Vagina (tissue), 2 donors: Measurements from ENCODE around the gene SCTR. TPM values are rescaled to one million over a fixed set of nuclear protein-coding genes. Genes with fewer than 3 reads are reported as not detected.

Experiments
- DNase-seq, 2 donors: peaks; one replicate each; pipeline ENCODE4 v3.0.0-alpha.2; 2017; ENCODE audit errors: extremely low spot score in 2 of 2
- H3K27ac ChIP-seq: fragments of 200-600 bp; sonication (generic); one replicate; pipeline ENCODE4 v1.5.1; 2019
- H3K27me3 ChIP-seq: fragments of 200-600 bp; sonication (generic); one replicate; pipeline ENCODE4 v1.5.1; 2019
- H3K36me3 ChIP-seq, 2 donors: fragments of 200-600 bp; sonication (generic); one replicate each; pipeline ENCODE4 v1.5.1; 2017 to 2019
- H3K4me1 ChIP-seq: fragments of 200-600 bp; sonication (generic); one replicate; pipeline ENCODE4 v1.5.1; 2019
- H3K4me3 ChIP-seq, 2 donors: fragments of 200-600 bp; sonication (generic); 1 replicate in 1 of 2; 2 replicates in 1 of 2; pipeline ENCODE4 v1.5.1; 2016 to 2019
- H3K9me3 ChIP-seq: fragments of 200-600 bp; sonication (generic); one replicate; pipeline ENCODE4 v1.5.1; 2019
- CTCF ChIP-seq, 3 experiments: fragments of 450-650 bp in 2 of 3; fragments of 200-600 bp in 1 of 3; sonication (generic) in 1 of 3; IDR thresholded peaks; one replicate each; pipeline ENCODE4 v1.5.1; 2017 to 2019; ENCODE audit warnings: antibody characterized with exemption in 3 of 3, mild to moderate bottlenecking in 2 of 3, moderate library complexity in 2 of 3
- POLR2A ChIP-seq, 2 donors: fragments of 450-650 bp; IDR thresholded peaks; one replicate each; pipeline ENCODE4 v1.6.1; 2017; ENCODE audit warnings: antibody characterized with exemption in 2 of 2, mild to moderate bottlenecking in 2 of 2, moderate library complexity in 2 of 2
- POLR2AphosphoS5 ChIP-seq, 2 donors: sonication (generic); formaldehyde crosslinking; IDR thresholded peaks; one replicate each; pipeline ENCODE4 v1.9.0; 2017; ENCODE audit warnings: antibody characterized with exemption in 2 of 2, mild to moderate bottlenecking in 2 of 2, low read depth in 1 of 2; ENCODE audit not compliant: insufficient read depth in 1 of 2
- intact Hi-C: fragments of 100-400 bp; cut with DNase I; formaldehyde crosslinking; loops from one replicate; pipeline ENCODE4 v1.15.1; 2023
- total RNA-seq: library from RNA; depleted of rRNA; stranded (reverse); fragments of >200 nt; gene quantifications from one replicate; pipeline ENCODE4 v1.2.3, GENCODE V29; 2016

Gene SCTR
- total RNA-seq, 1 donor from 2014 or later = not detected

- Histone ChIP-seq H3K36me3 (no peaks in the 10 kb centered on the region), H3K9me3 (no peaks in the 10 kb centered on the region), H3K27me3 (no peaks in the 10 kb centered on the region), H3K27ac (no peak overlapping the region), H3K4me3 (no peak overlapping the region), H3K4me1 (no peaks in the 10 kb centered on the region)
- TF ChIP-seq CTCF (IDR thresholded peaks at IDR 0.05) = no peak
- TF ChIP-seq POLR2AphosphoS5 (IDR thresholded peaks at IDR 0.05; ENCODE audit: insufficient read depth in 1 of 2, low read depth in 1 of 2) = no peak
- TF ChIP-seq POLR2A (IDR thresholded peaks at IDR 0.05) = no peak
- intact Hi-C loops = no loop called here
- DNase-seq = no peak
Observed at GRCh38 chr2:119417908-119418307, 106.4 kb downstream of the SCTR start.

- intact Hi-C loops = no loop called here
- no peak for TF ChIP-seq CTCF (IDR thresholded peaks at IDR 0.05)
- no peak for TF ChIP-seq POLR2A (IDR thresholded peaks at IDR 0.05)
- no peak for TF ChIP-seq POLR2AphosphoS5 (IDR thresholded peaks at IDR 0.05; ENCODE audit: insufficient read depth in 1 of 2, low read depth in 1 of 2)
Observed at GRCh38 chr2:119416299-119416923, 107.9 kb downstream of the SCTR start.

GRCh38 chr2:119415630-119416029, 108.7 kb downstream of the SCTR start:
- Histone ChIP-seq H3K36me3 (no peaks in the 10 kb centered on the region), H3K27ac (no peak overlapping the region), H3K4me1 (no peaks in the 10 kb centered on the region), H3K9me3 (no peaks in the 10 kb centered on the region), H3K4me3 (no peak overlapping the region), H3K27me3 (no peaks in the 10 kb centered on the region)
- no peak for DNase-seq
- TF ChIP-seq POLR2A (IDR thresholded peaks at IDR 0.05) (no peak), CTCF (IDR thresholded peaks at IDR 0.05) (no peak), POLR2AphosphoS5 (IDR thresholded peaks at IDR 0.05; ENCODE audit: insufficient read depth in 1 of 2, low read depth in 1 of 2) (no peak)
- intact Hi-C loops = no loop called here

More at GRCh38 chr2:119416299-119416923, 107.9 kb downstream of the SCTR start:
- H3K36me3 ChIP-seq = no peaks in the 10 kb centered on the region
- no peaks in the 10 kb centered on the region for H3K4me1 ChIP-seq
- no peaks in the 10 kb centered on the region for H3K9me3 ChIP-seq
- no peak for DNase-seq
- no peaks in the 10 kb centered on the region for H3K27me3 ChIP-seq
- no peak overlapping the region for H3K4me3 ChIP-seq
- no peak overlapping the region for H3K27ac ChIP-seq

GRCh38 chr2:119414894-119415293, 109.4 kb downstream of the SCTR start:
- DNase-seq = no peak
- H3K4me1 ChIP-seq = no peaks in the 10 kb centered on the region
- intact Hi-C loops = no loop called here
- no peaks in the 10 kb centered on the region for H3K36me3 ChIP-seq
- no peaks in the 10 kb centered on the region for H3K27me3 ChIP-seq
- no peaks in the 10 kb centered on the region for H3K9me3 ChIP-seq
- no peak for TF ChIP-seq POLR2AphosphoS5 (IDR thresholded peaks at IDR 0.05; ENCODE audit: insufficient read depth in 1 of 2, low read depth in 1 of 2)
- TF ChIP-seq CTCF (IDR thresholded peaks at IDR 0.05) = no peak
- no peak for TF ChIP-seq POLR2A (IDR thresholded peaks at IDR 0.05)
- no peak overlapping the region for H3K27ac ChIP-seq
- H3K4me3 ChIP-seq = no peak overlapping the region

- Histone ChIP-seq H3K9me3 (no peaks in the 10 kb centered on the region), H3K27me3 (no peaks in the 10 kb centered on the region), H3K36me3 (no peaks in the 10 kb centered on the region), H3K4me3 (no peak overlapping the region), H3K27ac (no peak overlapping the region), H3K4me1 (peaks cover 7% of the 10 kb centered on the region)
- TF ChIP-seq POLR2AphosphoS5 (IDR thresholded peaks at IDR 0.05; ENCODE audit: insufficient read depth in 1 of 2, low read depth in 1 of 2) (no peak), CTCF (IDR thresholded peaks at IDR 0.05) (no peak), POLR2A (IDR thresholded peaks at IDR 0.05) (no peak)
- intact Hi-C loops = loop anchor here (5.0 kb wide), 1 partner anchor 68 kb away; no protein-coding TSS in a partner anchor
- DNase-seq = no peak
Observed at GRCh38 chr2:119409506-119409905, 114.8 kb downstream of the SCTR start.
